Measurements from ENCODE around the gene SMC1B. TPM values are rescaled to one million over a fixed set of nuclear protein-coding genes. Genes with fewer than 3 reads are reported as not detected.

SMC1B gene
- polyA plus RNA-seq, 1 donor from 2014 or later: not detected

DNA sequence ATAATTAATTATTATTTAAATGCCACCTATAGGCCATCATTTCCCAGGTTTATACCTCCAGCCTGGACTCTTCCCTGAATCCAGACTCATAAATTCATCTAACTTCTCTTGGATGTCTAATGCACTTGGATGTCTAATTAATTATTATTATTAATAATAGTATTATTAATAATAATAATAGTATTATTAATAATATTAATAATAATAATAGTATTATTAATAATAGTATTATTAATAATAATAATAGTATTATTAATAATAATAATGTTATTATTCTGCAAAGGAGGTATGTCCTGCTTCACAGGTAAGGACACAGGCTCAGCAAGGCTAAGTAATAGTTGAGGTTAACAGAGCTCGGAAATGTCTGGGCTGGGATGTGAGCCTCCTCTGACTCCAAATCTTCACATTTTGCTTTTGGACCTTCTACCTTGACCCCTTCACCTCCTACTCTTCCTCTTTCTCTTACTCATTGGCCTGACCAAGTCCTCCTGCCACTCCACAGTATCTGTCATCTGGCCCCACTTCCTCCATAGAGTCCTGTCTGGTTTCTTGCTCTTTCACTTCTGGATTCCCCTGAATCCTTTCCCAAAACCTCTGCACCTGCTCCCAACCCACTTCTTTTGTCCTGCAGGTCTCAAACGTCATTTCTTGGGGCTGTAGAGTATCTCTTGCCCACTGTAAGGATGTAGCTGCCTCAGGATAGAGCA is 8.1 kb upstream of the SMC1B start:
- Histone ChIP-seq H3K9me3 (ENCODE audit: low read length) (no peaks in the 10 kb centered on the region), H3K27me3 (ENCODE audit: insufficient read depth, low read depth, low read length) (no peaks in the 10 kb centered on the region), H3K4me2 (ENCODE audit: low read length) (no peak overlapping the region), H3K79me2 (replicated peaks; ENCODE audit: insufficient read depth, low read length) (no peaks in the 10 kb centered on the region), H3K36me3 (ENCODE audit: insufficient read depth, low read length) (no peaks in the 10 kb centered on the region), H2AFZ (ENCODE audit: low read depth, low read length) (no peak overlapping the region), H3F3A (ENCODE audit: insufficient read depth, low read length, poor library complexity, severe bottlenecking) (no peaks in the 10 kb centered on the region), H4K20me1 (ENCODE audit: insufficient read depth) (no peaks in the 10 kb centered on the region), H3K9ac (ENCODE audit: low read length) (no peak overlapping the region), H3K9me2 (ENCODE audit: insufficient read depth, low read length) (no peaks in the 10 kb centered on the region), H3K4me3 (ENCODE audit: low read length) (no peak overlapping the region), H3K27ac (ENCODE audit: low read length) (no peak overlapping the region)
- TF ChIP-seq SMC3 (conservative IDR thresholded peaks at IDR 0.05; ENCODE audit: poor library complexity) (no peak), EZH2 (IDR thresholded peaks at IDR 0.05; ENCODE audit: borderline replicate concordance, insufficient read depth, low read length, poor library complexity, severe bottlenecking) (no peak), POLR2AphosphoS5 (IDR thresholded peaks at IDR 0.05) (no peak), TAF1 (IDR thresholded peaks at IDR 0.05; ENCODE audit: low read depth) (no peak), MXI1 (conservative IDR thresholded peaks at IDR 0.05; ENCODE audit: poor library complexity, severe bottlenecking) (no peak), RAD21 (conservative IDR thresholded peaks at IDR 0.05) (no peak), EP300 (conservative IDR thresholded peaks at IDR 0.05; ENCODE audit: poor library complexity, severe bottlenecking) (no peak)
- TF ChIP-seq, protein P1, sequence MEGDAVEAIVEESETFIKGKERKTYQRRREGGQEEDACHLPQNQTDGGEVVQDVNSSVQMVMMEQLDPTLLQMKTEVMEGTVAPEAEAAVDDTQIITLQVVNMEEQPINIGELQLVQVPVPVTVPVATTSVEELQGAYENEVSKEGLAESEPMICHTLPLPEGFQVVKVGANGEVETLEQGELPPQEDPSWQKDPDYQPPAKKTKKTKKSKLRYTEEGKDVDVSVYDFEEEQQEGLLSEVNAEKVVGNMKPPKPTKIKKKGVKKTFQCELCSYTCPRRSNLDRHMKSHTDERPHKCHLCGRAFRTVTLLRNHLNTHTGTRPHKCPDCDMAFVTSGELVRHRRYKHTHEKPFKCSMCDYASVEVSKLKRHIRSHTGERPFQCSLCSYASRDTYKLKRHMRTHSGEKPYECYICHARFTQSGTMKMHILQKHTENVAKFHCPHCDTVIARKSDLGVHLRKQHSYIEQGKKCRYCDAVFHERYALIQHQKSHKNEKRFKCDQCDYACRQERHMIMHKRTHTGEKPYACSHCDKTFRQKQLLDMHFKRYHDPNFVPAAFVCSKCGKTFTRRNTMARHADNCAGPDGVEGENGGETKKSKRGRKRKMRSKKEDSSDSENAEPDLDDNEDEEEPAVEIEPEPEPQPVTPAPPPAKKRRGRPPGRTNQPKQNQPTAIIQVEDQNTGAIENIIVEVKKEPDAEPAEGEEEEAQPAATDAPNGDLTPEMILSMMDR (IDR thresholded peaks at IDR 0.05; ENCODE audit: poor library complexity, severe bottlenecking): no peak
- TF ChIP-seq, protein P2, sequence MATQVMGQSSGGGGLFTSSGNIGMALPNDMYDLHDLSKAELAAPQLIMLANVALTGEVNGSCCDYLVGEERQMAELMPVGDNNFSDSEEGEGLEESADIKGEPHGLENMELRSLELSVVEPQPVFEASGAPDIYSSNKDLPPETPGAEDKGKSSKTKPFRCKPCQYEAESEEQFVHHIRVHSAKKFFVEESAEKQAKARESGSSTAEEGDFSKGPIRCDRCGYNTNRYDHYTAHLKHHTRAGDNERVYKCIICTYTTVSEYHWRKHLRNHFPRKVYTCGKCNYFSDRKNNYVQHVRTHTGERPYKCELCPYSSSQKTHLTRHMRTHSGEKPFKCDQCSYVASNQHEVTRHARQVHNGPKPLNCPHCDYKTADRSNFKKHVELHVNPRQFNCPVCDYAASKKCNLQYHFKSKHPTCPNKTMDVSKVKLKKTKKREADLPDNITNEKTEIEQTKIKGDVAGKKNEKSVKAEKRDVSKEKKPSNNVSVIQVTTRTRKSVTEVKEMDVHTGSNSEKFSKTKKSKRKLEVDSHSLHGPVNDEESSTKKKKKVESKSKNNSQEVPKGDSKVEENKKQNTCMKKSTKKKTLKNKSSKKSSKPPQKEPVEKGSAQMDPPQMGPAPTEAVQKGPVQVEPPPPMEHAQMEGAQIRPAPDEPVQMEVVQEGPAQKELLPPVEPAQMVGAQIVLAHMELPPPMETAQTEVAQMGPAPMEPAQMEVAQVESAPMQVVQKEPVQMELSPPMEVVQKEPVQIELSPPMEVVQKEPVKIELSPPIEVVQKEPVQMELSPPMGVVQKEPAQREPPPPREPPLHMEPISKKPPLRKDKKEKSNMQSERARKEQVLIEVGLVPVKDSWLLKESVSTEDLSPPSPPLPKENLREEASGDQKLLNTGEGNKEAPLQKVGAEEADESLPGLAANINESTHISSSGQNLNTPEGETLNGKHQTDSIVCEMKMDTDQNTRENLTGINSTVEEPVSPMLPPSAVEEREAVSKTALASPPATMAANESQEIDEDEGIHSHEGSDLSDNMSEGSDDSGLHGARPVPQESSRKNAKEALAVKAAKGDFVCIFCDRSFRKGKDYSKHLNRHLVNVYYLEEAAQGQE (IDR thresholded peaks at IDR 0.05; ENCODE audit: borderline replicate concordance): no peak

DNA sequence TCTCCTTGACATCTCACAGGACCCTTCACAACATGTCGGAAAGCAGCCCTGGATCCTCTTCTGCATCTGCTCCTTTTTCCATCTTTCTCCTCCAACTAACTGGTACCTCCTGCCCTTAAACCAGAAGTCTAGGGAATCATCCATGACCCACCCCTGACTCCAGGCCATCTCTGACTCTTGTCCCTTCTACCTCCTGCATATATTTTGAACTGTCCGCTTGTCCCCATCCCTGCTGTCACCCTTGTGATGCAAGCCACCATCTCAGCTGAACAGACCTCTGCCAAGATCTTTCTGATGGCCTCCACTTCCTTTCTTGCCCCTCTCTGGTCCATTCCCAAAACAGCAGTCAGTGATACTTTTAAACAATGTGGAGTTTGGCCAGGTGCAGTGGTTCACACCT is 7.1 kb upstream of the SMC1B start:
- Histone ChIP-seq H4K20me1 (ENCODE audit: insufficient read depth) (no peaks in the 10 kb centered on the region), H3K36me3 (ENCODE audit: insufficient read depth, low read length) (no peaks in the 10 kb centered on the region), H3K9me2 (ENCODE audit: insufficient read depth, low read length) (no peaks in the 10 kb centered on the region), H3K4me3 (ENCODE audit: low read length) (no peak overlapping the region), H3K4me2 (ENCODE audit: low read length) (no peak overlapping the region), H3K27ac (ENCODE audit: low read length) (no peak overlapping the region), H3K9me3 (ENCODE audit: low read length) (no peaks in the 10 kb centered on the region), H3F3A (ENCODE audit: insufficient read depth, low read length, poor library complexity, severe bottlenecking) (no peaks in the 10 kb centered on the region), H3K79me2 (replicated peaks; ENCODE audit: insufficient read depth, low read length) (no peaks in the 10 kb centered on the region), H2AFZ (ENCODE audit: low read depth, low read length) (no peak overlapping the region), H3K27me3 (ENCODE audit: insufficient read depth, low read depth, low read length) (no peaks in the 10 kb centered on the region), H3K9ac (ENCODE audit: low read length) (no peak overlapping the region)
- TF ChIP-seq RAD21 (conservative IDR thresholded peaks at IDR 0.05) (no peak), EP300 (conservative IDR thresholded peaks at IDR 0.05; ENCODE audit: poor library complexity, severe bottlenecking) (no peak), POLR2AphosphoS5 (IDR thresholded peaks at IDR 0.05) (no peak), TAF1 (IDR thresholded peaks at IDR 0.05; ENCODE audit: low read depth) (no peak)
- TF ChIP-seq, protein P1 (IDR thresholded peaks at IDR 0.05; ENCODE audit: poor library complexity, severe bottlenecking): no peak
- TF ChIP-seq, protein P2 (IDR thresholded peaks at IDR 0.05; ENCODE audit: borderline replicate concordance): no peak
